KOPT-K1 (cell line): Measurements from ENCODE around the gene PIK3C2G.
"Not testable (repeated sequence)": the region's sequence is repeated elsewhere in the genome, so short reads cannot be mapped to it uniquely, and the experiment has no call there.

Experiments
- H3K27ac ChIP-seq: fragments of 200-600 bp; sonication (generic); 2 replicates; pipeline ENCODE4 v1.5.1; 2016; ENCODE audit warnings: antibody characterized with exemption, mild to moderate bottlenecking, low read depth, low read length; ENCODE audit not compliant: poor library complexity, severe bottlenecking
- H3K36me3 ChIP-seq: fragments of 200-600 bp; sonication (generic); 2 replicates; pipeline ENCODE4 v1.5.1; 2017; ENCODE audit warnings: antibody characterized with exemption, mild to moderate bottlenecking, low read length, moderate library complexity; ENCODE audit not compliant: insufficient read depth
- H3K9me3 ChIP-seq: fragments of 200-600 bp; sonication (generic); 2 replicates; pipeline ENCODE4 v1.5.1; 2017; ENCODE audit warnings: antibody characterized with exemption, low read length, mild to moderate bottlenecking; ENCODE audit not compliant: insufficient read depth, poor library complexity, severe bottlenecking

The PIK3C2G gene

DNA sequence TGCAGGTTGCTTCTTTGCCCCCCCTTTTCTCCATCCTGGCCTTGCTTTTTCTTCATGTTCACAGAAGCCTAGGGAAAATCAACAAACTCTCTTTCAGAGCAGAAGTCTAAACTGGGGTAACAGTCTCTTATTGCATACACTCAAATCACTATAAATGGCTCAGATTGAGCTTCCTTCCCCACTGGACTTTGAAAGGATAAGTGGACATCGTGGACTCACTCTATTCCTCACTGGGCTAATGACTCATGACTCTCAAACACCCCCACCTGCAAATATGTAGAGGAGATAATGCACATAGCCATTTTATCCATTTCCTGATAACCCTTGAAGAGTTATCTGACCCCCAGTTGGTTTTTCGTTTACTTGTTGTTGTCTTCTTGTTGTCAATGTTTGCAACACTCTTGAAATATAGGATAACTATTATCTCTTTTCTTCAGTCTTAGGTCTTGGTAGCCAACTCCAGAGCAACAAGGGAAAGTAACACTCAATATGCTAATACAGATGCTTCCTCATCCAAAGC, 221.3 kb downstream of the PIK3C2G start:
- no peaks in the 10 kb centered on the region for H3K9me3 ChIP-seq
- H3K27ac ChIP-seq, result no peak overlapping the region
- H3K36me3 ChIP-seq, result no peaks in the 10 kb centered on the region

DNA sequence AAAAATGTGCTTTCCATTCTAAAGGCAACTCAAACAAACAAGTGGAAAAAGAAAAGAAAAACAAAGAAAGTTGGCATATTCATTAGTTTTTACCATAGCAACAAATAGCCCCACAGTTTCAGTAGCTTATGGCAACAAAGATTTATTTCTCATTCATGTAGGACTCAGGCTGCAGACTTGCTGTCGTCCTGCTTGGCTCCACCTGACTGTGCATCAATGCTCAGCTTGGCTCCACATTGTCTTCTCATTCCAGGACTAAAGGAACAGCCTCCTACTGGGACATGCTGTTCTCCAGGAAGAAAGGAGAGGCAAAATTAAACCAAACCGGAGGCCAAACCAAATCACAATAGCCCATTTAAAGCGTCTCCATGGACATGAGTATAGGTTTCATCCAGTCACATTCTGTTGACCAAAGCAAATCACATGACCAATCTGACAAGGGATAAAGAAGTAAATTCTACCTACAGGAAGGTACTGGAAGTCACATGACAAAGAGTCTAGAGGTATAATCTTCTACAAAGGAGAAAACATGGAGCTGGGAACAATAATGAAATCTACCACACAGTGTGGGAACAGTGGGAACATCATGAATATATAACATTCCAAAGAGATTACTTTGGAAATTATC, 222.5 kb downstream of the PIK3C2G start:
- no peak overlapping the region for H3K27ac ChIP-seq
- no peaks in the 10 kb centered on the region for H3K9me3 ChIP-seq
- H3K36me3 ChIP-seq, result no peaks in the 10 kb centered on the region

DNA sequence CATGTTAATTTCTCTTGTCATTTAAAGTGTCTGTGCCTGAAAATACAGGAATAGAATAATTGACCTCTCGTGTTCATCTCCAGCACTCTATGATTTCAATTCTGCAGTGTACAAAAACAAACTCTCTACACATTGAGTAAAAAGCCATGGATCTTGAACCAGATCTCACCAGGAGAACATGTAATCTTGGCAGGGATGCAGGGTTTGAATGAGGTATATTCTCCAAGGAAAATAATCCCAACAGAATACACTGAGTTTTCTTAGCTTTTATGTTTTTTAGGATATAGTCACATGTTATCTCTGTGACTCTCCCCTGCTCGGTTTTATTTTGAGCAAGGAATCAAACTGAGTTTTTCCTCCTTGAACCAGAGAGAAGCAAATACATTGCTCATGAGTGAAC, 224.7 kb downstream of the PIK3C2G start:
- no peaks in the 10 kb centered on the region for H3K36me3 ChIP-seq
- no peak overlapping the region for H3K27ac ChIP-seq
- no peaks in the 10 kb centered on the region for H3K9me3 ChIP-seq

DNA sequence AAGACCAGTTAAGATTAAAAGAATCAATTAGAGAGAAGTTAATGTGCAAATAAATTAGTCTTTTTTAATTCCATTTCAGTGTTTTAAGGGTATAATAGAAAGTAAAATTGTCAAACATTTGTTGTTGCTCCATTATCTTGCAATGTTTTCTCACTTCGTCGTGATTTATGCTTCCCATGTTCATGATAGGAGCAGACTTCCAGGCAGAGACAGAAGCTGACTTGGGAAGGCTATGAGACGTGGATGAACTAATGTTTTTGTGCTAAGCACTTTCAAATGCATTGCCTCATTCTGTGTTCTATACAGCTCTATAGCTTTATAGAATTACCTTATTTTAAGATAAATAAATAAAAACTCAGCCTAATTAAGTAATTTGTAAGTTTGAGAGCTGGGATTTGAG, 226.2 kb downstream of the PIK3C2G start:
- no peak overlapping the region for H3K27ac ChIP-seq
- H3K9me3 ChIP-seq, result no peaks in the 10 kb centered on the region
- no peaks in the 10 kb centered on the region for H3K36me3 ChIP-seq

DNA sequence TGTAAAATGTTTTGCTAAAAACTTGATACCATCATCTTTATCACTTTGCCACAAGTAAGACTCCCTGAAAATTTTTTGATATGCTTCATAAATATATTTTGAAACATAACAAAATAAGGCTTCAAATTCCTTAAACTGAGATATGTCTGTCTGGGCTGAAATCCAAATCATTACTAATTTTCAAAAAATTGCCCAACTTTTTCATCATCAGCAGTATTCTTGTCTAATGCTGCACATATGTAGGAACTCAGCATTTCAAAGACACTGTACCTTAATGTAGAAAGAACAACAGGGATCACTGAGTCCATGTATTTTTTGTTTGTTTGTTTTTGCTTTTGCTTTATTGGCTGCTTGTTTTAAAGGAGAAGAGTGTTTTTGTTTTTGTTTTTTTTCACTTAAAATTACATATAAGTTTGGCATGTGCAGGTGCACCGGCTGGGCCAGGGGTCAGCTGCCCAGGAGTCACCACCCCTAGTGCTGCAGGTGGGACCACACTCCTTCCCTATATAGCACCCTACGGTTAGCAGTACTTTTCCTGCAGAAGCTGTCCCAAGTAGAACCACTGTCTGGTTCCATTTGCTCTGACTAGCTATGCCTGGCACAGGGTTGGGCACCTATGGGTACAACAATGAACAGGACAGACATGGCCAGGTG, 231.2 kb downstream of the PIK3C2G start:
- Histone ChIP-seq H3K36me3 (no peaks in the 10 kb centered on the region), H3K9me3 (no peaks in the 10 kb centered on the region), H3K27ac (no peak overlapping the region)

GRCh38 chr12:18496156-18496555, 234.8 kb downstream of the PIK3C2G start:
- H3K27ac ChIP-seq, result no peak overlapping the region
- no peaks in the 10 kb centered on the region for H3K9me3 ChIP-seq
- no peaks in the 10 kb centered on the region for H3K36me3 ChIP-seq

GRCh38 chr12:18500160-18500574, 238.8 kb downstream of the PIK3C2G start:
- H3K27ac ChIP-seq, H3K9me3 ChIP-seq, H3K36me3 ChIP-seq: not testable (repeated sequence)

- not testable (repeated sequence) for H3K9me3 ChIP-seq, H3K27ac ChIP-seq, H3K36me3 ChIP-seq
Measured at GRCh38 chr12:18500736-18501135, 239.4 kb downstream of the PIK3C2G start.

- H3K9me3 ChIP-seq, result no peaks in the 10 kb centered on the region
- H3K27ac ChIP-seq, result no peak overlapping the region
- H3K36me3 ChIP-seq, result no peaks in the 10 kb centered on the region
Measured at GRCh38 chr12:18502422-18502968, 241.2 kb downstream of the PIK3C2G start.

- H3K27ac ChIP-seq, result no peak overlapping the region
- no peaks in the 10 kb centered on the region for H3K36me3 ChIP-seq
- H3K9me3 ChIP-seq, result peaks cover 13% of the 10 kb centered on the region
Measured at GRCh38 chr12:18521461-18521860, 260.1 kb downstream of the PIK3C2G start.

DNA sequence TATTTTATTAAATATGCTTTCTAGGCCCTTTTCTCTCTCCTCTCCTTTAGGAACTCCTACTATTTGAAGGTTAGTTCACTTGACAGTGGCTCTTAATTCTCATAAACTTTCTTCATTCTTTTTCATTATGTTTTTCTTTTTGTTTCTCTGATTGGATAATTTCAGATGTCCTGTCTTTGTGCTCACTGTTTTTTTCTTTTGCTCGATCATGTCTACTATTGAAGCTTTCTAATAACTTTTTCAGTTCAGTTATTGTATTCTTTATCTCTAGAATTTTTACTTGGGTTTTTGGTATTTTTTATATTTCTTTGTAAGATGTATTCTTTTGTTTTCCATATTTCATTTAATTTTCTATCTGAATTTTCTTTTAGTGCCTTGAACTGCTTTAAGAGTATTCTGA, 261.5 kb downstream of the PIK3C2G start:
- peaks cover 13% of the 10 kb centered on the region for H3K9me3 ChIP-seq
- H3K27ac ChIP-seq, result no peak overlapping the region

GRCh38 chr12:18542497-18542896, 281.2 kb downstream of the PIK3C2G start:
- H3K36me3 ChIP-seq, H3K9me3 ChIP-seq, H3K27ac ChIP-seq: not testable (repeated sequence)

More for the DNA sequence above, 261.5 kb downstream of the PIK3C2G start:
- H3K36me3 ChIP-seq, result no peaks in the 10 kb centered on the region

DNA sequence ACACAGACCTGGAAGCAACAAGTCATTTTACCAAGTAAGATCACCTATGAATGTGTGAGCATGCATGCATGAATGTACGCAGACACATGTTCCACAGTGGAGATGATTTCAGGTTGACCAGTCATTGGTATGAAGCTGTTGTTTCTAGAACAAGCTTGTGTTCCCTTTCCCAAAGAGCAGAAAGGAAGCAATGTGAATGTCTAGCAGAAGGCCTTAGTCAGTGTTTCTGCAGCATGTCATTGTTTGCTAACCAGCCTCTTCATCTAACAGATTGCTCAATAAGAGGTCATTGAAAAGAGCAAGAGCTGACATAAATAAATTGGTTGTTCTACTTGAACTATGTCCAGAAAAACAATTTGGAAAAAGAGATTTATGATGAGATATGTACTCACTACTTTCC, 285.1 kb downstream of the PIK3C2G start:
- no peak overlapping the region for H3K27ac ChIP-seq

DNA sequence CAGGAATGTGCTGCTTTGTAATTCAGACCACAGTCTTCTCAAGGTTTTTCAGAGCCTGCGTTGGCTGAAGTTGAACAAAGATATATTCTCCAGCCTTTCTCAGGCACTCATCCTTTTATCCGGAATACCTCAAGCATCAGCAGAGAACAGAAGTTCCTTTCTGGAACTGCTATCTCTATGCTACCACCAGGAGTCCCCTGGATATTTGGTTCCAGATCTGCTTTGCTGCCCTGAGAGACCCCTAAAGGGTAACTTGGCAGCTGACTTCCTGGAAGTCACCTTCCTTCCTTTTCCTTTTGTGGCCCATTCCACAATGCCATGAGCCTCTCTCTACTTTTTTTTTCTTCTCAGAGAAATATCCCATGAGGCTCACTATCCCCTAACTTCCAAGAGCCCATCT, 288.3 kb downstream of the PIK3C2G start:
- Histone ChIP-seq H3K36me3 (no peaks in the 10 kb centered on the region), H3K27ac (no peak overlapping the region), H3K9me3 (no peaks in the 10 kb centered on the region)

More for the DNA sequence above, 285.1 kb downstream of the PIK3C2G start:
- no peaks in the 10 kb centered on the region for H3K36me3 ChIP-seq
- H3K9me3 ChIP-seq, result no peaks in the 10 kb centered on the region

- no peaks in the 10 kb centered on the region for H3K36me3 ChIP-seq
- H3K9me3 ChIP-seq, result no peaks in the 10 kb centered on the region
- no peak overlapping the region for H3K27ac ChIP-seq
Measured at GRCh38 chr12:18551106-18551505, 289.8 kb downstream of the PIK3C2G start.

GRCh38 chr12:18551701-18552100, 290.4 kb downstream of the PIK3C2G start:
- H3K36me3 ChIP-seq, result no peaks in the 10 kb centered on the region
- no peak overlapping the region for H3K27ac ChIP-seq
- no peaks in the 10 kb centered on the region for H3K9me3 ChIP-seq
